Osteoblast (primary cell): ENCODE data around the gene EIF4G3. TPM values are rescaled to one million over a fixed set of nuclear protein-coding genes. Genes with fewer than 3 reads are reported as not detected.

ENCODE experiments used
- DNase-seq: peaks from one replicate; pipeline ENCODE4 v3.0.0; 2011; ENCODE audit warnings: low spot score, mixed read lengths; ENCODE audit not compliant: insufficient read length; ENCODE audit errors: missing footprints
- H2AFZ ChIP-seq: 2 replicates; pipeline ENCODE4 v1.6.0; 2011; ENCODE audit warnings: mild to moderate bottlenecking, low read length
- H3K27ac ChIP-seq: 2 replicates; pipeline ENCODE4 v1.5.1; 2011; ENCODE audit warnings: mild to moderate bottlenecking, low read depth, low read length, moderate library complexity
- H3K27me3 ChIP-seq: 2 replicates; pipeline ENCODE4 v1.6.0; 2012; ENCODE audit warnings: mild to moderate bottlenecking, control low read depth, inconsistent platforms, low read length, moderate library complexity; ENCODE audit not compliant: insufficient read depth
- H3K36me3 ChIP-seq: 2 replicates; pipeline ENCODE4 v1.5.1; 2011; ENCODE audit warnings: mild to moderate bottlenecking, low read length, control low read depth, moderate library complexity; ENCODE audit not compliant: insufficient read depth
- H3K4me1 ChIP-seq: 2 replicates; pipeline ENCODE4 v1.5.1; 2011; ENCODE audit warnings: mild to moderate bottlenecking, low read length, control low read depth, moderate library complexity; ENCODE audit not compliant: insufficient read depth
- H3K4me2 ChIP-seq: 2 replicates; pipeline ENCODE4 v1.6.0; 2011; ENCODE audit warnings: mild to moderate bottlenecking, low read length; ENCODE audit not compliant: insufficient read depth
- H3K4me3 ChIP-seq: fragments of 200-600 bp; sonication (generic); 3 replicates; pipeline ENCODE4 v1.5.1; 2012; ENCODE audit warnings: mild to moderate bottlenecking, low read length, inconsistent platforms; ENCODE audit not compliant: insufficient read depth
- H3K79me2 ChIP-seq: 2 replicates; pipeline ENCODE4 v1.6.0; 2012; ENCODE audit warnings: mild to moderate bottlenecking, low read length, control low read depth, inconsistent platforms; ENCODE audit not compliant: insufficient read depth
- H3K9me3 ChIP-seq: 2 replicates; pipeline ENCODE4 v1.5.1; 2011; ENCODE audit warnings: low read depth, low read length, control low read depth
- H4K20me1 ChIP-seq: 2 replicates; pipeline ENCODE4 v1.6.0; 2012; ENCODE audit warnings: mild to moderate bottlenecking, low read length, control low read depth; ENCODE audit not compliant: insufficient read depth
- CTCF ChIP-seq: IDR thresholded peaks from 2 replicates; pipeline ENCODE4 v1.5.1; 2011; ENCODE audit warnings: mild to moderate bottlenecking, low read depth, low read length, moderate library complexity; ENCODE audit errors: extremely low read depth
- total RNA-seq: library from RNA; depleted of rRNA; stranded (reverse); fragments of >200 nt; gene quantifications from 2 replicates; pipeline ENCODE4 v1.2.3, GENCODE V29; 2012

Gene EIF4G3
- total RNA-seq, 1 donor: 55.0 TPM

DNA sequence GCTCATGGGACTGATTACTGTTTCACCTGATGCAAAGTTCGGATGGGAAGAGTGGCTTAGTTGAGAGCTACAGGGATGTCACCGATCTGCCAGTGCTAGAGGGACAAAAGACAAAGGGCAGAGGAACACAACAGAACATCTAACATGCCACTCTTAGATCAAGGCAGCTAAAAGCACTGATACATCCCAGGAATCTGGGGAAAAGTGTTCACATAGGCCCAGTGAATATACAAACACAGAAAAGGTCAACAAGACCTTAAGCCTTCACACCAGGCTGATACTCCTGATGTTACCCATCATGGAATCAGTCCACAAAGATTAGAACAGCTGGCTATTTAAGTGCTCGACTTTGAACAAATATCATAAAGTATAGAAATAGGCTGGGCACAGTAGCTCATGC, 163.2 kb downstream of the EIF4G3 start:
- DNase-seq: no peak
- H3K27ac ChIP-seq: no peak overlapping the region
- no peak overlapping the region for H2AFZ ChIP-seq
- H3K9me3 ChIP-seq: no peaks in the 10 kb centered on the region
- no peaks in the 10 kb centered on the region for H3K27me3 ChIP-seq
- peaks cover 27% of the 10 kb centered on the region for H4K20me1 ChIP-seq
- no peak overlapping the region for H3K4me2 ChIP-seq
- TF ChIP-seq CTCF: no peak
- H3K4me3 ChIP-seq: no peak overlapping the region
- no peaks in the 10 kb centered on the region for H3K36me3 ChIP-seq
- peaks cover 74% of the 10 kb centered on the region for H3K79me2 ChIP-seq
- no peaks in the 10 kb centered on the region for H3K4me1 ChIP-seq

GRCh38 chr1:21012937-21013336, 163.8 kb downstream of the EIF4G3 start:
- H3K4me3 ChIP-seq: no peak overlapping the region
- H3K27ac ChIP-seq: no peak overlapping the region
- DNase-seq: no peak
- H3K36me3 ChIP-seq: no peaks in the 10 kb centered on the region
- H3K27me3 ChIP-seq: no peaks in the 10 kb centered on the region
- no peaks in the 10 kb centered on the region for H3K9me3 ChIP-seq
- H2AFZ ChIP-seq: no peak overlapping the region
- H3K79me2 ChIP-seq: peaks cover 68% of the 10 kb centered on the region
- no peaks in the 10 kb centered on the region for H3K4me1 ChIP-seq
- peaks cover 26% of the 10 kb centered on the region for H4K20me1 ChIP-seq
- TF ChIP-seq CTCF: no peak
- no peak overlapping the region for H3K4me2 ChIP-seq

- H3K4me2 ChIP-seq: no peak overlapping the region
- H2AFZ ChIP-seq: no peak overlapping the region
- no peak for TF ChIP-seq CTCF
- peaks cover 29% of the 10 kb centered on the region for H4K20me1 ChIP-seq
- no peaks in the 10 kb centered on the region for H3K36me3 ChIP-seq
- H3K4me1 ChIP-seq: no peaks in the 10 kb centered on the region
- peaks cover 65% of the 10 kb centered on the region for H3K79me2 ChIP-seq
- DNase-seq: no peak
- no peaks in the 10 kb centered on the region for H3K27me3 ChIP-seq
- H3K4me3 ChIP-seq: no peak overlapping the region
- no peaks in the 10 kb centered on the region for H3K9me3 ChIP-seq
- H3K27ac ChIP-seq: no peak overlapping the region
Measured at GRCh38 chr1:21007876-21008275, 168.8 kb downstream of the EIF4G3 start.

DNA sequence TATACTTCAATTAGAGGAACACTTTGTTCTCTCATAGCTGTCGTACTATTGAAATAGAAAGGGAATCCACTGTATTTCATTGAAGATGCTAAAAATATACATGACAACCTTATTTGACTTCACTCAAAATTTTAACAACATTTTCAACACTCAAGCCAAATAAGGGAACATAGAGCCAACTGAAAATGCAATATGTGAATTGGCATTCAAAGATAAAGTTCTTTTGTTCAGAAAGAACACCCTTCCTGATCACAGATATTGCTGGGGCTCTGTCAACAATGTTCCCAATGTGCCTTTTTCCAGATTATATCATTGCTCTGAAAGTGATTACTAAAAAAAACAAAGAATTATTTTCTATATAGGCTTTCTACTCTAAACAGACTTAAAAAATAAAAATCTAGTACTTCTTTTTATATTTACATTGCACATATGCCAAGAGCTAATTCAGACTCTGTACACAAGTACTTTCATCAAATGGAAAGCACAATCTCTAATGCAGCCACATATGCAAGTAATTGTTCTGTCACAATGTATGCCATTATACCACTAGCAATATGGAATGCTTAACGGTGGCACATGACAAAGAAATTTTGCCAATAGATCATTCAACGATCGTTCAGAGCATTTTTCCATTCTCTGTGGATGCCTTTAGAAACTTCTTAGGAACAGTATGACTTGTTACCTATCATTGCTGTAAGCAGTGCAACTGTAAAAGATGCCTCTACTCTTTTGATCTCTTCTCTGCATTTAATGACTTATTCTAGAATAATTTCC, 171.0 kb downstream of the EIF4G3 start:
- DNase-seq: no peak
- no peak overlapping the region for H3K4me3 ChIP-seq
- no peak overlapping the region for H3K27ac ChIP-seq
- H3K27me3 ChIP-seq: no peaks in the 10 kb centered on the region
- H3K4me2 ChIP-seq: no peak overlapping the region
- no peaks in the 10 kb centered on the region for H3K4me1 ChIP-seq
- peaks cover 14% of the 10 kb centered on the region for H4K20me1 ChIP-seq
- TF ChIP-seq CTCF: no peak
- no peaks in the 10 kb centered on the region for H3K9me3 ChIP-seq
- H3K36me3 ChIP-seq: no peaks in the 10 kb centered on the region
- H2AFZ ChIP-seq: no peak overlapping the region
- H3K79me2 ChIP-seq: peaks cover 45% of the 10 kb centered on the region
